Measurements from ENCODE around the gene DOK3. TPM values are rescaled to one million over a fixed set of nuclear protein-coding genes. Genes with fewer than 3 reads are reported as not detected.

Gene DOK3
- total RNA-seq, 4 donors from 2014 or later, result 0.89 to 7.3 (median 1.8) TPM

DNA sequence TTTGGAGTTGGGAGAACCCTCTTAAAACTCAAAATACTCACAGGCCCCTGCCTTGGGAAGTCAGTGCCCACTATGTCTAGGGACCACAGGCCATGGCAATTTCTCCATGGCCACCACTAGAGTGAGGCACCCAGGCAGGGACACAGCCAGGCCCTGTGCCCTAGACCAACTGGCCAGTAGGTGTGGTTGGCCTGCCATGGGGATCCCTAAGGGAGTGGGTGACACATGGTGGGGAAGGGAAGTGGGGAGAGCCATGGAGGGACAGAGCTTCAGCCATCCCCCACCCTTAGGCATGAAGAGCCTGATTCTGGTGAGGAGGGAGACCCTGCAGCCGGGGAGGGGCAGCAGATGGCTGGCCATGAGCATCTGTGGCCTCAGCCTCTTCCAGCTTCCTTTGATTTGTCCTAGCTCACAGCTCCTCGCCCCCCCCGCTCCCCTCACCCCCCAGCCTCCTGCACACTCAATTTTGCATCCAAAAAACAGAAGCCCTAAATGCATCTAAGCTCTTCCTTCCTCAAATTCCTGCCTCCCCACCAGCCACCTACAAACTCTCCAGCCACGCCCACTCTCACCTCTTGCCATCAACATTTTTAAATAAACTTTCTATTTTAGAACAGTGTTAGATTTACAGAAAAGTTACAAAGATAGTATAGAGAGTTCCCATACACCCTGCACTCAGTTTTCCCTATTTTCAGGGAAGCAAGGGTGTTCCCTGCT lies 34.6 kb downstream of the DOK3 start:
- 46% methylated on average over 4 of the region's 4 CpGs for WGBS
- Histone ChIP-seq H3K4me1 (peaks cover 60% of the 10 kb centered on the region), H3K36me3 (no peaks in the 10 kb centered on the region), H3K27ac (no peak overlapping the region), H3K9me3 (no peaks in the 10 kb centered on the region), H3K27me3 (no peaks in the 10 kb centered on the region), H3K4me3 (no peak overlapping the region)
- no peak for DNase-seq (ENCODE audit: low spot score in 2 of 2)
- TF ChIP-seq POLR2AphosphoS5 (IDR thresholded peaks at IDR 0.05) (no peak), POLR2A (IDR thresholded peaks at IDR 0.05) (no peak), EP300 (IDR thresholded peaks at IDR 0.05) (no peak)
- TF ChIP-seq, protein P1, sequence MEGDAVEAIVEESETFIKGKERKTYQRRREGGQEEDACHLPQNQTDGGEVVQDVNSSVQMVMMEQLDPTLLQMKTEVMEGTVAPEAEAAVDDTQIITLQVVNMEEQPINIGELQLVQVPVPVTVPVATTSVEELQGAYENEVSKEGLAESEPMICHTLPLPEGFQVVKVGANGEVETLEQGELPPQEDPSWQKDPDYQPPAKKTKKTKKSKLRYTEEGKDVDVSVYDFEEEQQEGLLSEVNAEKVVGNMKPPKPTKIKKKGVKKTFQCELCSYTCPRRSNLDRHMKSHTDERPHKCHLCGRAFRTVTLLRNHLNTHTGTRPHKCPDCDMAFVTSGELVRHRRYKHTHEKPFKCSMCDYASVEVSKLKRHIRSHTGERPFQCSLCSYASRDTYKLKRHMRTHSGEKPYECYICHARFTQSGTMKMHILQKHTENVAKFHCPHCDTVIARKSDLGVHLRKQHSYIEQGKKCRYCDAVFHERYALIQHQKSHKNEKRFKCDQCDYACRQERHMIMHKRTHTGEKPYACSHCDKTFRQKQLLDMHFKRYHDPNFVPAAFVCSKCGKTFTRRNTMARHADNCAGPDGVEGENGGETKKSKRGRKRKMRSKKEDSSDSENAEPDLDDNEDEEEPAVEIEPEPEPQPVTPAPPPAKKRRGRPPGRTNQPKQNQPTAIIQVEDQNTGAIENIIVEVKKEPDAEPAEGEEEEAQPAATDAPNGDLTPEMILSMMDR (IDR thresholded peaks at IDR 0.05), result no peak

DNA sequence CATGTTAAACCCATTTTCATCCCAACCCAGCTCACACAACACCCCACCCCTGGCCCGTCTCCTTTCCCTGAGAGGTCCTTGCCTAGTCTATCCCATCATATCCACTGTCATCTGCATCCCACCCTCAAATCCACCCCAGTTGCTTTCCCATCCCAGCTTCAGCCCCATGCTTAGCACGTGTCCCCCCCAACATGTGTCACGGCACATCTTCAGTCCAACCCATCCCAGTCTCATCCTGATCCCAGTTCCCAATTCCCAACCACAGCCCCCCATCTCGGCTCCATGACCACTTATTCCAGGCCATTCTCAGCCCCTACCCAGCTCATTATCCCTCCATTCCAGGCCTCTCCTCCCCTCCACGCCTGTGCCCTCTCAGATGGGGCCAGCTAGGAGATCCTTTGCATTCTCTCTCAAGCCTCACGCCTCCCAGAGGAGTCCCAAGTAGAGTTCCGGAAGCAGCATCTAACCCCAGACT lies 35.6 kb downstream of the DOK3 start:
- no peak for DNase-seq (ENCODE audit: low spot score in 2 of 2)
- Histone ChIP-seq H3K27me3 (no peaks in the 10 kb centered on the region), H3K4me3 (peak overlapping the region; percentile 85), H3K27ac (peak overlapping the region; percentile 88), H3K9me3 (no peaks in the 10 kb centered on the region), H3K4me1 (peaks cover 63% of the 10 kb centered on the region), H3K36me3 (no peaks in the 10 kb centered on the region)
- TF ChIP-seq POLR2AphosphoS5 (IDR thresholded peaks at IDR 0.05), result no peak
- TF ChIP-seq POLR2A (IDR thresholded peaks at IDR 0.05), result no peak
- TF ChIP-seq EP300 (IDR thresholded peaks at IDR 0.05), result no peak
- TF ChIP-seq, protein P1 (IDR thresholded peaks at IDR 0.05), result no peak
- 60% methylated on average over 7 of the region's 7 CpGs for WGBS

DNA sequence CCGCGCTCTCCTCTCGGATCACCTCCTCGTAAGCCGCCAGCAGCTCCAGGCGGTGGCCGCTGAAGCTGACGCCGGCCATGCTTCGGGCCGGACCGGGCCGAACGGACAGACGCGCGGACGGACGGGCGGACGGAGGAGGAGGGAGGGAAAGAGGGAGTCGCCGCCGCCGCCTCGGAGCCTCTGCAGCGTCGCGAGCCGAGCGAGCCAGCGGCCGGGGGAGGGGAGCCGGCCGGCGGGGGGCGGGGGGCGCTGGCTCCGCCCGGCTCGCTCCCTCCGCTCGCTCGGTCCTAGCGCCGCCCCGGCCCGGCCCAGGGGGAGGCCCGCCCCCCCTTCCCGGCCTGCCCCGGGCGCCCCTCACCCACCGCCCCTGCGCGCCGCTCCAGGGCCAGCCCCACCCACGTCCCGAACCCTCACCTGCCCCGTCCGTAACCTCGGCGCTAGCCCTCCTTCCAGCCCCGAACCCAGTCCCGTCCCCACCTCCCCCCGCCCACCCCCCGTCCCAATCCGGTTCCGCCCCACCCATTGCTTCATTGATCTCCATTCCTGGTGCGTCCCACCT lies 36.1 kb downstream of the DOK3 start, which contains the start of gene DBN1:
Gene DBN1, minus strand, starts transcription at position 192 of the 559 bp plus-strand sequence. Its CDS starts 113 bp downstream, at position 79.
- TF ChIP-seq POLR2AphosphoS5 (IDR thresholded peaks at IDR 0.05) (no peak), EP300 (IDR thresholded peaks at IDR 0.05) (no peak), POLR2A (IDR thresholded peaks at IDR 0.05) (no peak)
- TF ChIP-seq, protein P1 (IDR thresholded peaks at IDR 0.05), result no peak
- Histone ChIP-seq H3K27ac (peak within 1 kb of the TSS; percentile 88), H3K9me3 (no peaks in the 10 kb centered on the region), H3K27me3 (no peaks in the 10 kb centered on the region), H3K36me3 (no peaks in the 10 kb centered on the region), H3K4me1 (peaks cover 62% of the 10 kb centered on the region), H3K4me3 (peak within 1 kb of the TSS; percentile 85)
- WGBS, result 6% methylated on average over 17 of the region's 69 CpGs
- no peak for DNase-seq (ENCODE audit: low spot score in 2 of 2)

DNA sequence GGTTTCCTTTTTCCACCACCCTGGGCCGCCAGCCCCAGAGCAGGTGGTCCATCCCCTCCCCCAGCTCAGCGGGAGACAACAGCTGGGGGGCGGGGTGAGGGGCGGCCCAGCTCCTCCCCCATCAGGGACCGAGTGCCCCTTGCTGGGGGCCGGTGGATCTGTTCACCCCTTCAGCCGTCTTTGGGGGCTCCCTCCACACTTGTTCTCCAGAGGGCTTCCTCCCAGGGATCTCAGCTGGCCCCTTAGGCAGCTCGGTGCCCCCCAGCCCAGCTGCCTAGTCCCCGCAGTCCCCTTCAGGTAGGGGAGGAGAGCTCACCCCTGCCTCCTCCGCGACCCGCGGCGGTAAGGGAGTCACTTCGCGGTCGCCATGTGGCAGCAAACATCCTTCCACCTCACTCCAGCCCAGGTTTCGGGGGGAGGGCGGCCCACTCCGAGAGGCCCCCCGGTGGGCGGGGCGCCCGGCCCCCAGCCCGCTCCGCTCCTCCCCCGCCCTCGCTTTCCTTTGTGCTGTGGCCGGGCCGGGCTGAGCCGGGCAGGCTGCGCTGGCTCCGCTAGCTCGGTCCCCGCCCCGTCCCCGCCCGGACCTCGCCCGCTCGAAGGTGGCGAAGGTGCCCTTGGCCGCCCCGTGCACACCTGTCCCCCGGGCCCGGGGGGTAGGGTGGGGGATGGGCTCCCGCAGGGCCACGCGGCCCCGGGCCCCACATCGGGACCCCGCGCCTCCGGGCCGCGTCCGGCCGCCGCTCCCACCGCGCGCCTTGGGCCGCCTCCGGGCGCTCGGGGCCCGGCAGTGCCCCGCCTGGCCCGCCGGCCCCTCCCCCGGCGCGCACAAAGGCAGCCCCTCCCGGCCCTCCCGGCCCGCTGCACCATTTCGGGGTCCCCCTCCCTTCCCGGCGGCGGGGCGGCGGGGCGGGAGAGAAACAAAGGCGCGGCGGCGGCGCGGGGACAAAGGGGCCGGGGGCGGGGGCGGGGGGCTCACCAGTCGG lies 36.9 kb downstream of the DOK3 start:
- Histone ChIP-seq H3K4me1 (peaks cover 65% of the 10 kb centered on the region), H3K27ac (peak overlapping the region; percentile 88), H3K36me3 (peaks cover 4% of the 10 kb centered on the region), H3K9me3 (no peaks in the 10 kb centered on the region), H3K27me3 (no peaks in the 10 kb centered on the region), H3K4me3 (peak overlapping the region; percentile 85)
- WGBS, result 10% methylated on average over 4 of the region's 93 CpGs
- TF ChIP-seq POLR2A (IDR thresholded peaks at IDR 0.05), result no peak
- no peak for DNase-seq (ENCODE audit: low spot score in 2 of 2)

DNA sequence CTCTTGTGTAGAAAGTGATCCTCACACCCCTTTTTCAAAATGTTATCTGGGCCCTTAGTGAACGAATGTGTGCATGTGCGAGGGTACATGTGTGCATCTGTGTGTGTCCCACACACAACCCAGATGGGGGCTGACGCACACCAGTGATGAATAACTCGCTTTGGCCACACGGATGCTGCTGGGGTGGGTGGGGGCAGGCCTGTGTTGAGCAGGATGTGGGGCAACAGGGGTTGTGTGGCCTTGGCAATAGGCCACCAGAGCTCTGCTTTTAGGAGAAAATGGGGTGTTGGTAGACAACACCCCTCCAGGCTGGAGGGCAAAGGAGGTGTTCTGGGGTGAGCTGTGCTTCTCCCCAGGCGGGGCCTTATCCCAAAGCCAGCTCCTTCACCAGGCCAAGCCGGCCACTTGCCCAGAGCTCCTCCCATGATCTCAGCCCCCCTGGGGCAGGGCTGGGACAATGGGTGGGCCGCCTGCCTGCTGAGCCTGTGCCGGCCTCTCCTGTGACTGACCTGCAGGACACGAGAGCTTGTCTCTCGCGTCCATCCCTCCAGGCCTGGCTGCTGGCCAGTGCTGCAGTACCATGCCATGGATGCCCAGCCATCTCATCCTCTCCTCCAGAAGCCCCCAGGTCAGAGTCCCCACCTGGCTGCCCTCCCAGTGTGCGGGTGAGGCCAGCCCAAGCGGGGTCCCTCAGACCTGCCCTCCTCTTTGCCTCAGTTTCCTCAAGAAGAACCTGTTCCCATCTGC lies 37.8 kb downstream of the DOK3 start:
- peak overlapping the region; percentile 85 for H3K4me3 ChIP-seq
- H3K4me1 ChIP-seq, result peaks cover 62% of the 10 kb centered on the region
- peak overlapping the region; percentile 88 for H3K27ac ChIP-seq
- H3K9me3 ChIP-seq, result no peaks in the 10 kb centered on the region
- no peak for DNase-seq (ENCODE audit: low spot score in 2 of 2)
- 51% methylated on average over 8 of the region's 14 CpGs for WGBS
- H3K27me3 ChIP-seq, result no peaks in the 10 kb centered on the region
- TF ChIP-seq EP300 (IDR thresholded peaks at IDR 0.05) (no peak), POLR2AphosphoS5 (IDR thresholded peaks at IDR 0.05) (no peak), POLR2A (IDR thresholded peaks at IDR 0.05) (no peak)
- TF ChIP-seq, protein P1 (IDR thresholded peaks at IDR 0.05), result no peak
- H3K36me3 ChIP-seq, result peaks cover 14% of the 10 kb centered on the region

Data from suprapubic skin (tissue), 4 donors.